ENCODE data around the gene RTL5. TPM values are rescaled to one million over a fixed set of nuclear protein-coding genes. Genes with fewer than 3 reads are reported as not detected.

Gene RTL5
- polyA plus RNA-seq, 1 donor (not counting 4 experiments of a cell fraction or from before 2014, with no cell fraction given): 0.09 TPM

GRCh38 chrX:72158773-72159172, 27.1 kb upstream of the RTL5 start:
- FAIRE-seq: no peak
- Histone ChIP-seq H3K4me1 (ENCODE audit: control insufficient read depth, extremely low read depth, insufficient read depth, low read length) (no peaks in the 10 kb centered on the region), H3K9me3 (ENCODE audit: control insufficient read depth, low read depth, low read length) (no peaks in the 10 kb centered on the region), H3K4me3 (ENCODE audit: control insufficient read depth in 2 of 3, extremely low read depth in 1 of 3, insufficient read depth in 2 of 3, low read depth in 1 of 3, low read length in 3 of 3) (no peak overlapping the region), H3K36me3 (ENCODE audit: control insufficient read depth in 2 of 2, extremely low read depth in 1 of 2, insufficient read depth in 2 of 2, low read length in 2 of 2) (no peaks in the 10 kb centered on the region), H2AFZ (ENCODE audit: control insufficient read depth, low read length) (no peak overlapping the region), H3K27me3 (ENCODE audit: control insufficient read depth, extremely low read depth, insufficient read depth, low read length) (no peaks in the 10 kb centered on the region), H3K9me1 (ENCODE audit: control insufficient read depth, extremely low read depth, insufficient read depth, low read length) (no peaks in the 10 kb centered on the region), H3K9ac (ENCODE audit: control insufficient read depth, extremely low read depth, insufficient read depth, low read length) (no peak overlapping the region), H3K27ac (ENCODE audit: control insufficient read depth, insufficient read depth, low read length) (no peak overlapping the region), H3K4me2 (ENCODE audit: control insufficient read depth, extremely low read depth, insufficient read depth, low read depth, low read length) (no peak overlapping the region), H4K20me1 (ENCODE audit: control insufficient read depth, extremely low read depth, insufficient read depth, low read length) (no peaks in the 10 kb centered on the region), H3K79me2 (ENCODE audit: control insufficient read depth, insufficient read depth, low read length) (no peaks in the 10 kb centered on the region)
- no peak for TF ChIP-seq CTCF (optimal IDR thresholded peaks at IDR 0.05 in 1 of 3, IDR thresholded peaks at IDR 0.05 in 1 of 3, conservative IDR thresholded peaks at IDR 0.05 in 1 of 3; ENCODE audit: extremely low read depth in 1 of 3, insufficient read depth in 2 of 3, low read length in 3 of 3)
- no peak for TF ChIP-seq EZH2 (IDR thresholded peaks at IDR 0.05; ENCODE audit: low read length)
- no peak for DNase-seq (ENCODE audit: low read depth, low spot score)
- dilution Hi-C loops (cut with MboI; ENCODE audit: extremely low pct_ligation_motif_present, low sequenced_read_pairs): no loop called here

- Histone ChIP-seq H3K27me3 (ENCODE audit: control insufficient read depth, extremely low read depth, insufficient read depth, low read length) (peaks cover 3% of the 10 kb centered on the region), H3K9ac (ENCODE audit: control insufficient read depth, extremely low read depth, insufficient read depth, low read length) (no peak overlapping the region), H3K36me3 (ENCODE audit: control insufficient read depth in 2 of 2, extremely low read depth in 1 of 2, insufficient read depth in 2 of 2, low read length in 2 of 2) (no peaks in the 10 kb centered on the region), H3K4me2 (ENCODE audit: control insufficient read depth, extremely low read depth, insufficient read depth, low read depth, low read length) (no peak overlapping the region), H3K9me3 (ENCODE audit: control insufficient read depth, low read depth, low read length) (no peaks in the 10 kb centered on the region), H3K79me2 (ENCODE audit: control insufficient read depth, insufficient read depth, low read length) (no peaks in the 10 kb centered on the region), H3K27ac (ENCODE audit: control insufficient read depth, insufficient read depth, low read length) (no peak overlapping the region), H3K4me1 (ENCODE audit: control insufficient read depth, extremely low read depth, insufficient read depth, low read length) (no peaks in the 10 kb centered on the region), H4K20me1 (ENCODE audit: control insufficient read depth, extremely low read depth, insufficient read depth, low read length) (no peaks in the 10 kb centered on the region), H3K9me1 (ENCODE audit: control insufficient read depth, extremely low read depth, insufficient read depth, low read length) (no peaks in the 10 kb centered on the region), H3K4me3 (ENCODE audit: control insufficient read depth in 2 of 3, extremely low read depth in 1 of 3, insufficient read depth in 2 of 3, low read depth in 1 of 3, low read length in 3 of 3) (no peak overlapping the region), H2AFZ (ENCODE audit: control insufficient read depth, low read length) (no peak overlapping the region)
- FAIRE-seq: no peak
- no peak for TF ChIP-seq EZH2 (IDR thresholded peaks at IDR 0.05; ENCODE audit: low read length)
- TF ChIP-seq CTCF (optimal IDR thresholded peaks at IDR 0.05 in 1 of 3, IDR thresholded peaks at IDR 0.05 in 1 of 3, conservative IDR thresholded peaks at IDR 0.05 in 1 of 3; ENCODE audit: extremely low read depth in 1 of 3, insufficient read depth in 2 of 3, low read length in 3 of 3): no peak
- dilution Hi-C loops (cut with MboI; ENCODE audit: extremely low pct_ligation_motif_present, low sequenced_read_pairs): no loop called here
- no peak for DNase-seq (ENCODE audit: low read depth, low spot score)
These were observed 14.8 kb upstream of the RTL5 start for GRCh38 chrX:72146527-72146926.
